C4-2B (cell line): Measurements from ENCODE around the gene AFDN.

Experiments used
- CTCF ChIP-seq: fragments of 450-650 bp; conservative IDR thresholded peaks from 2 replicates; pipeline ENCODE4 v1.5.1; 2017; ENCODE audit warnings: mild to moderate bottlenecking
- ZFX ChIP-seq: fragments of 450-650 bp; IDR thresholded peaks from 2 replicates; pipeline ENCODE4 v1.6.1; 2017

- no peak for TF ChIP-seq CTCF
- no peak for TF ChIP-seq ZFX
Observed at GRCh38 chr6:167866642-167867041, 39.9 kb downstream of the AFDN start.
